ENCODE results near the gene ATXN7. TPM values are rescaled to one million over a fixed set of nuclear protein-coding genes. Genes with fewer than 3 reads are reported as not detected.

ATXN7 gene
- total RNA-seq, 2 experiments from 2014 or later = 27.1 to 58.3 TPM

GRCh38 chr3:63992516-63993209 lies 129.0 kb downstream of the ATXN7 start:
- Mint-ChIP-seq H3K9me3 (ENCODE audit: low read depth) (no peaks in the 10 kb centered on the region), H3K27me3 (no peaks in the 10 kb centered on the region), H3K36me3 (ENCODE audit: low read depth) (peaks cover 66% of the 10 kb centered on the region), H3K4me1 (peaks cover 24% of the 10 kb centered on the region), H3K4me3 (no peak overlapping the region), H3K27ac (peak overlapping the region; percentile 34)
- ATAC-seq (no peak), DNase-seq (no peak)
- ChIA-PET CTCF (interaction anchor here (0.7 to 7.8 kb wide), 15 partner anchors 8 to 163 kb away, joined by 3 to 79 read pairs (median 5); partner anchors contain the start of gene PSMD6), POLR2A (no interaction called here)
- intact Hi-C loops (cut with DNase I, micrococcal nuclease) = loop anchor here (1.0 kb wide), 1 partner anchor 30 kb away; no protein-coding TSS in a partner anchor

GRCh38 chr3:63993653-63994079 lies 130.0 kb downstream of the ATXN7 start:
- no peaks in the 10 kb centered on the region for H3K27me3 Mint-ChIP-seq
- DNase-seq (peak; percentile 67), ATAC-seq (peak; percentile 91)
- ChIA-PET POLR2A (no interaction called here), CTCF (interaction anchor here (0.8 to 7.8 kb wide), 13 partner anchors 9 to 42 kb away, joined by 3 to 79 read pairs (median 8); partner anchors contain the start of gene PSMD6)
- peaks cover 65% of the 10 kb centered on the region for H3K36me3 Mint-ChIP-seq (ENCODE audit: low read depth)
- H3K4me1 Mint-ChIP-seq = peaks cover 24% of the 10 kb centered on the region
- no peak overlapping the region for H3K4me3 Mint-ChIP-seq
- intact Hi-C loops (cut with DNase I, micrococcal nuclease) = loop anchor here (1.0 kb wide), 1 partner anchor 31 kb away; no protein-coding TSS in a partner anchor
- H3K9me3 Mint-ChIP-seq (ENCODE audit: low read depth) = no peaks in the 10 kb centered on the region
- no peak overlapping the region for H3K27ac Mint-ChIP-seq

DNA sequence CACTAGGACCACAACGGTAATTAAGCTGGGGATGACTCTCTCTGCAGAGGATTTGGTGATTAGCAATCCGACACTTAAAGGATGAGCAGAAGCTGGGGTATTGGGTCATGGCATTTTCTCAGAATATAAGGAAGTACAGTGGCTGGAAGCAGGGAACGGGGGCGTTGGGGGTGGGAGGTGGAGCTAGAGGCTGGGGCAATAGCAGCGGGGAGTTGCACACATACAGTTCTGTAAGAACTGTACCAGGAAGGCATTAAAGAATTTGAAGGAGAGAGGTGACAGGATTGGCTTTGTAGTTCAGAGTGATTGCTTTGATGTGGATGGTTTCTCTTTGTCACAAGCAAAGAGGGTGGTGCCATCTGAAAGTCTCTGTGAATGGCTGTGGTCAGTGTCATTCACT lies 131.4 kb downstream of the ATXN7 start:
- Mint-ChIP-seq H3K4me3 (no peak overlapping the region), H3K27me3 (no peaks in the 10 kb centered on the region), H3K36me3 (ENCODE audit: low read depth) (peaks cover 69% of the 10 kb centered on the region), H3K4me1 (peaks cover 30% of the 10 kb centered on the region), H3K9me3 (ENCODE audit: low read depth) (no peaks in the 10 kb centered on the region), H3K27ac (peak overlapping the region; percentile 76)
- DNase-seq (no peak), ATAC-seq (peak; percentile 15)
- ChIA-PET CTCF (interaction anchor here (0.8 to 7.8 kb wide), 7 partner anchors 9 to 133 kb away, joined by 3 to 79 read pairs (median 11); no protein-coding TSS in a partner anchor), POLR2A (interaction anchor here (1.0 kb wide), 1 partner anchor 13 kb away, joined by 3 read pairs; no protein-coding TSS in a partner anchor)
- intact Hi-C loops (cut with DNase I, micrococcal nuclease) = no loop called here

GRCh38 chr3:63998852-63999754 lies 135.4 kb downstream of the ATXN7 start:
- Mint-ChIP-seq H3K27me3 (no peaks in the 10 kb centered on the region), H3K4me3 (no peak overlapping the region), H3K36me3 (ENCODE audit: low read depth) (peaks cover 57% of the 10 kb centered on the region), H3K4me1 (peaks cover 23% of the 10 kb centered on the region), H3K27ac (peak overlapping the region; percentile 51), H3K9me3 (ENCODE audit: low read depth) (no peaks in the 10 kb centered on the region)
- intact Hi-C loops (cut with DNase I, micrococcal nuclease) = no loop called here
- DNase-seq (no peak), ATAC-seq (no peak)
- ChIA-PET POLR2A (interaction anchor here (0.6 kb wide), 1 partner anchor 30 kb away, joined by 3 read pairs; no protein-coding TSS in a partner anchor), CTCF (interaction anchor here (1.1 to 1.4 kb wide), 2 partner anchors 9 to 11 kb away, joined by 3 to 6 read pairs; no protein-coding TSS in a partner anchor)

DNA sequence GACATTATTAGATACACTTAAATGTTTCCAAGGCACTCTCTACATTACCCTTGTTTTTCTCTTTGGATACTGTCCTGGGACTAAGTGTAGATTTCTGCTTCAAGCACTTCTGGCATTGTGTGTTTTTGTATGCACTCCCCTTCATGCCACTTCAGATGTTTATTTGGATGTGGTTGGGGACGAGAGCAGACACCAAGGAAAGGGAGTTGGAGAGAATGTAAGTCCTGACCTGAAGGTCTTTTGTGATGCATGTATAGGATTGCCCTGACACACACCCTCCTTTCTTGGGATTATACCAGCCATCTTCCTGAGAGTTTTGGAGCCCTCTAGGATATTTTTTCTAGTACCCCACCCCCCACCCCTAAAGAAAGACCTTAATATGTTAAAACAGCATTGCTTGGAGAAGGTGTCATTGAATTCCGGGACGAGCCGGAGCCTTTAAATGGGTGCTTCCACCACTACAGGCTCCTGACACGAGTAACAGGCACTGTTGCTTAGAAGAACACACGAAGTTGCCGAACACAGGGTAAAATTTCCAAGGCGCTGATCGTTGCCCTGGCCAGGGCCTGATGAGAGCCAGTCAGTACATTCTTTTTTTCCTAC lies 136.9 kb downstream of the ATXN7 start:
- H3K9me3 Mint-ChIP-seq (ENCODE audit: low read depth) = no peaks in the 10 kb centered on the region
- ATAC-seq (no peak), DNase-seq (no peak)
- H3K4me3 Mint-ChIP-seq = no peak overlapping the region
- no peak overlapping the region for H3K27ac Mint-ChIP-seq
- intact Hi-C loops (cut with DNase I, micrococcal nuclease) = no loop called here
- CTCF ChIA-PET = no interaction called here
- H3K4me1 Mint-ChIP-seq = peaks cover 14% of the 10 kb centered on the region
- H3K36me3 Mint-ChIP-seq (ENCODE audit: low read depth) = peaks cover 46% of the 10 kb centered on the region
- POLR2A ChIA-PET = no interaction called here
- no peaks in the 10 kb centered on the region for H3K27me3 Mint-ChIP-seq

GRCh38 chr3:64002233-64002632 lies 138.6 kb downstream of the ATXN7 start:
- ChIA-PET POLR2A (no interaction called here), CTCF (interaction anchor here (3.5 kb wide), 1 partner anchor 9 kb away, joined by 25 read pairs; no protein-coding TSS in a partner anchor)
- peak overlapping the region; percentile 68 for H3K27ac Mint-ChIP-seq
- H3K9me3 Mint-ChIP-seq (ENCODE audit: low read depth) = no peaks in the 10 kb centered on the region
- H3K36me3 Mint-ChIP-seq (ENCODE audit: low read depth) = peaks cover 29% of the 10 kb centered on the region
- no peak for DNase-seq
- ATAC-seq = no peak
- H3K27me3 Mint-ChIP-seq = no peaks in the 10 kb centered on the region
- H3K4me1 Mint-ChIP-seq = peaks cover 12% of the 10 kb centered on the region
- intact Hi-C loops (cut with DNase I, micrococcal nuclease) = no loop called here
- no peak overlapping the region for H3K4me3 Mint-ChIP-seq

- no peak overlapping the region for H3K27ac Mint-ChIP-seq
- DNase-seq (no peak), ATAC-seq (no peak)
- H3K36me3 Mint-ChIP-seq (ENCODE audit: low read depth) = peaks cover 28% of the 10 kb centered on the region
- intact Hi-C loops (cut with DNase I, micrococcal nuclease) = no loop called here
- H3K27me3 Mint-ChIP-seq = no peaks in the 10 kb centered on the region
- POLR2A ChIA-PET = no interaction called here
- no peak overlapping the region for H3K4me3 Mint-ChIP-seq
- H3K9me3 Mint-ChIP-seq (ENCODE audit: low read depth) = no peaks in the 10 kb centered on the region
- H3K4me1 Mint-ChIP-seq = peaks cover 13% of the 10 kb centered on the region
- CTCF ChIA-PET = interaction anchor here (1.0 to 3.5 kb wide), 2 partner anchors 10 to 40 kb away, joined by 3 to 25 read pairs; no protein-coding TSS in a partner anchor
Measured at GRCh38 chr3:64003589-64003988, 139.9 kb downstream of the ATXN7 start.

DNA sequence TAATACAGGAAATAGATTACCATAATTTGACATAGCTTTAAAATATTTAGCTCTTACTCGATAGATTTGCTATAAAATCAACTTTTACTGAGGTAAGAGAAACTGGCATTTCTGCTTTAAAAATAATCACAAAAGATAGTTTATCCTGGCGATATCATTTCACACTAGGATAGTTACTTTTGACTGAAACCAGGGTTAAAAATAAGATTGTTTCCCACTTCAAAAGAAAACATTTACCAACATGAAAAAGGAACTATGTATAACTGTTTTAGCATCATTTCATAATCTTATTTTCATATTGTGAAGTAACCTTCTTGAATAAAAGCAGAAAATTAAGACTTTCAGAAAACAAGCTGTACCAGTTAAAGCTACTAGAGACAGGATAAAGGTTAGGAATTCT lies 144.3 kb downstream of the ATXN7 start:
- Mint-ChIP-seq H3K36me3 (ENCODE audit: low read depth) (peaks cover 39% of the 10 kb centered on the region), H3K4me1 (peaks cover 15% of the 10 kb centered on the region), H3K9me3 (ENCODE audit: low read depth) (no peaks in the 10 kb centered on the region), H3K4me3 (no peak overlapping the region), H3K27ac (no peak overlapping the region), H3K27me3 (no peaks in the 10 kb centered on the region)
- ChIA-PET POLR2A (interaction anchor here (0.6 to 1.7 kb wide), 4 partner anchors 8 to 29 kb away, joined by 3 to 5 read pairs (median 4); no protein-coding TSS in a partner anchor), CTCF (interaction anchor here (1.0 to 1.9 kb wide), 14 partner anchors 9 to 49 kb away, joined by 3 to 10 read pairs (median 4); no protein-coding TSS in a partner anchor)
- DNase-seq = no peak
- intact Hi-C loops (cut with DNase I, micrococcal nuclease) = no loop called here
- ATAC-seq = no peak

- Mint-ChIP-seq H3K36me3 (ENCODE audit: low read depth) (peaks cover 46% of the 10 kb centered on the region), H3K27me3 (no peaks in the 10 kb centered on the region), H3K27ac (no peak overlapping the region), H3K4me1 (peaks cover 15% of the 10 kb centered on the region), H3K9me3 (ENCODE audit: low read depth) (no peaks in the 10 kb centered on the region), H3K4me3 (no peak overlapping the region)
- ChIA-PET POLR2A (interaction anchor here (0.6 to 1.7 kb wide), 4 partner anchors 8 to 29 kb away, joined by 3 to 5 read pairs (median 4); no protein-coding TSS in a partner anchor), CTCF (interaction anchor here (1.0 to 1.9 kb wide), 12 partner anchors 9 to 49 kb away, joined by 3 to 10 read pairs (median 4); no protein-coding TSS in a partner anchor)
- ATAC-seq (no peak), DNase-seq (no peak)
- intact Hi-C loops (cut with DNase I, micrococcal nuclease) = no loop called here
Measured at GRCh38 chr3:64008487-64009351, 145.1 kb downstream of the ATXN7 start.

- Mint-ChIP-seq H3K27ac (peak overlapping the region; percentile 62), H3K27me3 (no peaks in the 10 kb centered on the region), H3K4me1 (peaks cover 17% of the 10 kb centered on the region), H3K9me3 (ENCODE audit: low read depth) (no peaks in the 10 kb centered on the region), H3K4me3 (no peak overlapping the region), H3K36me3 (ENCODE audit: low read depth) (peaks cover 50% of the 10 kb centered on the region)
- ChIA-PET CTCF (interaction anchor here (1.8 kb wide), 1 partner anchor 13 kb away, joined by 6 read pairs; no protein-coding TSS in a partner anchor), POLR2A (interaction anchor here (0.5 to 0.6 kb wide), 2 partner anchors 12 to 22 kb away, joined by 3 to 4 read pairs; no protein-coding TSS in a partner anchor)
- DNase-seq (no peak), ATAC-seq (no peak)
- intact Hi-C loops (cut with DNase I, micrococcal nuclease) = no loop called here
Measured at GRCh38 chr3:64009528-64009927, 145.9 kb downstream of the ATXN7 start.
